ENCODE results near the gene SLC25A5.

The SLC25A5 gene

GRCh38 chrX:119512146-119512800 lies 44.0 kb downstream of the SLC25A5 start:
- DNase-seq, result no peak

DNA sequence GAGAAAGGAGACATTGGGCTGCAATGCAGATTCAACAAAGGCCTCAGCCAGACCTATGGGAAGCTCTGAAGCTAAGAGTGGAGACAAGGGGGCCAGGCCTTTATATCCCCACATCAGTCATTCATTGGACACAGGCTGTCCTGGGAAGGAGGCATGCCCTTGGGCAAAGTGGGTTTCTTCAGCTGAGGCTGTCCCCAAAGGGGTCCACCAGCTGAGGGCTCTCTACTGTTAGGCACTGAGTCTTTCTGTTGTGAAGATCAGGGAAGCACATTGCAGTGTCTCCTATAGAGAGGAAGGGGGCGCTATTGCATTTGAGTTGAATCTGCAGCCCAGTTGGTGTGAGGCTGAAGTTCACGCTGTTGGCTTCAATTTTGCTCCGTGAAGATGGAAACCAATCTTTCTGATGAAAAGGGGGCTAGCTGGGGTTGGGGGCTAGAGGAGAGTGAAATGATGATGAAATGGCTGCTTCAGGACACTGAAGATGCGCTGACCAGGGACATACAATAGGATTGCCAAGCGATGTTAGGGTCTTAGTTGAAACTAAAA lies 48.0 kb downstream of the SLC25A5 start:
- no peak for DNase-seq

- DNase-seq, result no peak
These were observed 50.1 kb downstream of the SLC25A5 start for GRCh38 chrX:119518371-119518770.

Measured in KG1 (cell line).